PC-3 (cell line): ENCODE data around the gene ELMOD2.

Experiments
- CTCF ChIP-seq: fragments of 300-600 bp; sonication (generic); conservative IDR thresholded peaks from 2 replicates; pipeline ENCODE4 v1.5.1; 2017; ENCODE audit warnings: antibody characterized with exemption, low read depth, mild to moderate bottlenecking, low read length
- EZH2 ChIP-seq: fragments of 300-600 bp; sonication (generic); IDR thresholded peaks from one replicate; pipeline ENCODE4 v1.6.1; 2017; ENCODE audit warnings: antibody characterized with exemption, mild to moderate bottlenecking, low read length; ENCODE audit not compliant: unreplicated experiment
- EZH2phosphoT487 ChIP-seq: fragments of 300-600 bp; sonication (generic); IDR thresholded peaks from 2 replicates; pipeline ENCODE4 v1.6.1; 2018; ENCODE audit warnings: mild to moderate bottlenecking, antibody characterized with exemption, low read length, borderline replicate concordance

- TF ChIP-seq CTCF (no peak), EZH2 (no peak), EZH2phosphoT487 (no peak)
Observed at GRCh38 chr4:140602714-140603113, 78.7 kb downstream of the ELMOD2 start.
